ENCODE results near the gene AKAP1.

The AKAP1 gene

GRCh38 chr17:57107498-57108101 lies 22.6 kb downstream of the AKAP1 start:
- in situ Hi-C loops (cut with HindIII; ENCODE audit: low sequenced_read_pairs), result no loop called here
- no peak for TF ChIP-seq CTCF (IDR thresholded peaks at IDR 0.05; ENCODE audit: low read depth, low read length)
- DNase-seq (ENCODE audit: low read depth, low spot score), result peak; percentile 65
- H3K4me3 ChIP-seq (ENCODE audit: low read depth, low read length), result no peak overlapping the region

DNA sequence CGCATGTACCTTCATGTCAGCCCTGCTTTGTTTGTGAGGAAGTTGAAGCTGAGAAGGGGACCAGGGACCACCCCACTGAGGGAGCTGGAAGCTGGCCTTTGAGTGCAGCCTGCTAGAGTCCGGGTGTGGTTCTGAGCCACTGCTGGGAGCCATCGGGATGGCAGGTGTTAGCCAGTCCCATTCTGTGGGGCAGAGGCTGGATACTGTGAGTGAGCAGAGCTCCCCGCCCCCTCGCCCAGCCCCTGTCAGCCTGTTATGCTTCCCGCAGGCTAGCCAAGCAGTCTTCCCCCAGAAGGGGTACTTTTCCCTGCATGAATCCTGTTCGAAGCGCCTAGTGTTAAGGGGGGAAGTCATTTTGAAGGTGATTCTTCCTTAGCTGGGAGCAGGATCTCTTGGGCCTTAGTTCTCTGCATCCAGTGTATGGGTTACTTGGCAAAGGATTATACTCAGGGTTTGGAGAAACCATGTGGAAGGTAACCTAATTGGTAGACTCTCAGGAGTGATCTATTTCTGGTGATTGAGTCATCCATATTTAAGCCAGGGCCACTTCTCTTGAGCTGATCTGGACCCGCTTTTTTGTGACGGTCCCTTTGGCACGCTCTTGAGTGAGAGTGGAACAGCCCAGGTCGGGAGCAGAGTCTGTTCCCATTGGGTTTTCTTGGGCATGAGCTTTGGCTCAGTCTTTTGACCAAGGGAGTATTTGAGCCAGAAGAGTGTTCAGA lies 23.8 kb downstream of the AKAP1 start:
- no peak overlapping the region for H3K4me3 ChIP-seq (ENCODE audit: low read depth, low read length)
- no peak for TF ChIP-seq CTCF (IDR thresholded peaks at IDR 0.05; ENCODE audit: low read depth, low read length)
- in situ Hi-C loops (cut with HindIII; ENCODE audit: low sequenced_read_pairs), result no loop called here
- no peak for DNase-seq (ENCODE audit: low read depth, low spot score)

GRCh38 chr17:57109393-57110151 lies 24.5 kb downstream of the AKAP1 start:
- peak; percentile 17 for TF ChIP-seq CTCF (IDR thresholded peaks at IDR 0.05; ENCODE audit: low read depth, low read length)

DNA sequence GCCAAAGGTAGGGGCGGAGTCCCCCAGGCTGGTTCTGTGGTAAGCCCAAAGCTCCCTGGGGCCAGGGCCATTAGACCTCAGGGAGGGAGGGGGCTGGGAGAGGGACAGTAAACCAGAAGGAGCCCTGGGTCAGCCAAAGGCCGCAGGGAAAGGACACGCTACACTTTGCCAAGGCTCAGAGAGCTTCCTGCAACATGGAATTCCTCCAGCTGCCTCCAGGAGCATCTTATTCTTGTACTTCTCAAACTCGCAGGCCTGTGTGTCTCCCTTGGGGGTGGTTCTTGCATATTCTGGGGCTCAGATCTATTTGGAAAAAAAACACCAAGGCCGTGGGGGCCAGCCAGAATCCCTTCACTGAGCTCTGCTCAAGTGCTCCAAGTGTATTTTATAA lies 25.1 kb downstream of the AKAP1 start:
- in situ Hi-C loops (cut with HindIII; ENCODE audit: low sequenced_read_pairs), result no loop called here
- TF ChIP-seq CTCF (IDR thresholded peaks at IDR 0.05; ENCODE audit: low read depth, low read length), result no peak
- no peak overlapping the region for H3K4me3 ChIP-seq (ENCODE audit: low read depth, low read length)
- no peak for DNase-seq (ENCODE audit: low read depth, low spot score)

More at GRCh38 chr17:57109393-57110151, 24.5 kb downstream of the AKAP1 start:
- in situ Hi-C loops (cut with HindIII; ENCODE audit: low sequenced_read_pairs), result no loop called here
- no peak for DNase-seq (ENCODE audit: low read depth, low spot score)
- no peak overlapping the region for H3K4me3 ChIP-seq (ENCODE audit: low read depth, low read length)

GRCh38 chr17:57110579-57111325 lies 25.7 kb downstream of the AKAP1 start:
- H3K4me3 ChIP-seq (ENCODE audit: low read depth, low read length), result no peak overlapping the region
- in situ Hi-C loops (cut with HindIII; ENCODE audit: low sequenced_read_pairs), result no loop called here
- no peak for TF ChIP-seq CTCF (IDR thresholded peaks at IDR 0.05; ENCODE audit: low read depth, low read length)
- no peak for DNase-seq (ENCODE audit: low read depth, low spot score)

DNA sequence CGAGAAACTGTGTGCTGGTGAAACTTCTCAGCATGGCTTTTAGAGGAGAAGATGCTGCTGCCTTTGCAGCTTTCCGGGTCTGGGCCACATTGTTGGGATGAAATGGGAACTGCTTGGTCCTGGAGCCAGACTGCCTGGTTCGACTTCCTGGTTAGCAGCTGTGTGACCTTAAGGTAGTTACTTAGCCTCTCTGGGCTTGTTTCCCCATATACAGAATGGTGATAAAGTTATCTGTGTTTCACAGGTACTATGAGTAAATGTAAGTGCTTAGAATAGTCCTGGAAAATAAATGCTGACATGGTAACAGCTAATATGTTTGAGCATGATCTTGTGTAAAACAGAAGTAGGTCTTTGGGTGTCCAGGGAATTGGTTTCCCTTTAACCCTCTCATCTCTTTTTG lies 26.3 kb downstream of the AKAP1 start:
- in situ Hi-C loops (cut with HindIII; ENCODE audit: low sequenced_read_pairs), result no loop called here
- no peak overlapping the region for H3K4me3 ChIP-seq (ENCODE audit: low read depth, low read length)
- no peak for TF ChIP-seq CTCF (IDR thresholded peaks at IDR 0.05; ENCODE audit: low read depth, low read length)
- no peak for DNase-seq (ENCODE audit: low read depth, low spot score)

All from astrocyte of the spinal cord (primary cell).